ENCODE data around the gene GPANK1. TPM values are rescaled to one million over a fixed set of nuclear protein-coding genes. Genes with fewer than 3 reads are reported as not detected.

GPANK1 gene
- total and polyA plus RNA-seq, 9 of the 15 experiments (the other 6 are each of a cell fraction or from before 2014, with no cell fraction given) = 32.2 to 111 (median 46.3) TPM

- TF ChIP-seq KAT7 (CRISPR knock-in tag; IDR thresholded peaks at IDR 0.05; ENCODE audit: borderline replicate concordance) (peak; percentile 60), SNAPC5 (CRISPR knock-in tag; IDR thresholded peaks at IDR 0.05) (no peak), KLF13 (tag; IDR thresholded peaks at IDR 0.05; ENCODE audit: borderline replicate concordance, low read depth) (peak; percentile 53; the same call in 1 of the 2 replicates), ZNF436 (CRISPR knock-in tag; IDR thresholded peaks at IDR 0.05) (no peak; the same call in 1 of the 2 replicates), FOXJ2 (tag; IDR thresholded peaks at IDR 0.05) (peak; percentile 29; the same call in 1 of the 2 replicates), MAFF (IDR thresholded peaks at IDR 0.05; ENCODE audit: low read length) (peak; percentile 61), CREB3L1 (IDR thresholded peaks at IDR 0.05; ENCODE audit: borderline replicate concordance, low read depth) (peak; percentile 74; the same call in 1 of the 2 replicates), BRF2 (IDR thresholded peaks at IDR 0.05; ENCODE audit: borderline replicate concordance, insufficient read depth, insufficient read length) (no peak), PHF8 (IDR thresholded peaks at IDR 0.05; ENCODE audit: borderline replicate concordance, low read length) (peak; percentile 98), SMARCC2 (IDR thresholded peaks at IDR 0.05; ENCODE audit: low read depth) (peak; percentile 82), PTRF (tag; IDR thresholded peaks at IDR 0.05) (no peak), SRSF3 (IDR thresholded peaks at IDR 0.05; ENCODE audit: insufficient read depth, low read length) (peak; percentile 89; the same call in 1 of the 2 replicates), MCM5 (IDR thresholded peaks at IDR 0.05; ENCODE audit: low read depth) (no peak), ARID2 (IDR thresholded peaks at IDR 0.05) (peak; percentile 67), MAFK (IDR thresholded peaks at IDR 0.05; ENCODE audit: low read length) (peak; percentile 40; the same call in 1 of the 2 replicates), RBBP5 (IDR thresholded peaks at IDR 0.05; ENCODE audit: borderline replicate concordance, insufficient read depth, low read length, poor library complexity, severe bottlenecking) (peak; percentile 65), SREBF2 (CRISPR knock-in tag; IDR thresholded peaks at IDR 0.05) (peak; percentile 96), ZNF778 (CRISPR knock-in tag; IDR thresholded peaks at IDR 0.05) (no peak), ZNF707 (CRISPR knock-in tag; conservative IDR thresholded peaks at IDR 0.05) (0 out of 2 replicates have a peak, but pooled peaks have one; percentile 24), RBM34 (IDR thresholded peaks at IDR 0.05; ENCODE audit: borderline replicate concordance, insufficient read depth, low read length) (no peak), COPS2 (conservative IDR thresholded peaks at IDR 0.05) (no peak), ZNF282 (CRISPR knock-in tag; IDR thresholded peaks at IDR 0.05) (no peak), ZNF232 (CRISPR knock-in tag; IDR thresholded peaks at IDR 0.05) (peak; percentile 30; the same call in 1 of the 2 replicates)
- TF ChIP-seq, protein P1, sequence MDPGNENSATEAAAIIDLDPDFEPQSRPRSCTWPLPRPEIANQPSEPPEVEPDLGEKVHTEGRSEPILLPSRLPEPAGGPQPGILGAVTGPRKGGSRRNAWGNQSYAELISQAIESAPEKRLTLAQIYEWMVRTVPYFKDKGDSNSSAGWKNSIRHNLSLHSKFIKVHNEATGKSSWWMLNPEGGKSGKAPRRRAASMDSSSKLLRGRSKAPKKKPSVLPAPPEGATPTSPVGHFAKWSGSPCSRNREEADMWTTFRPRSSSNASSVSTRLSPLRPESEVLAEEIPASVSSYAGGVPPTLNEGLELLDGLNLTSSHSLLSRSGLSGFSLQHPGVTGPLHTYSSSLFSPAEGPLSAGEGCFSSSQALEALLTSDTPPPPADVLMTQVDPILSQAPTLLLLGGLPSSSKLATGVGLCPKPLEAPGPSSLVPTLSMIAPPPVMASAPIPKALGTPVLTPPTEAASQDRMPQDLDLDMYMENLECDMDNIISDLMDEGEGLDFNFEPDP (CRISPR knock-in tag; IDR thresholded peaks at IDR 0.05) = peak; percentile 65; the same call in 1 of the 2 replicates
Observed at GRCh38 chr6:31702819-31703716, 38.3 kb upstream of the GPANK1 start, which contains the start of gene ABHD16A (continued).
